ENCODE results near the gene SMTNL1. TPM values are rescaled to one million over a fixed set of nuclear protein-coding genes. Genes with fewer than 3 reads are reported as not detected.

The SMTNL1 gene
- total and polyA plus RNA-seq, 8 donors, result not detected

DNA sequence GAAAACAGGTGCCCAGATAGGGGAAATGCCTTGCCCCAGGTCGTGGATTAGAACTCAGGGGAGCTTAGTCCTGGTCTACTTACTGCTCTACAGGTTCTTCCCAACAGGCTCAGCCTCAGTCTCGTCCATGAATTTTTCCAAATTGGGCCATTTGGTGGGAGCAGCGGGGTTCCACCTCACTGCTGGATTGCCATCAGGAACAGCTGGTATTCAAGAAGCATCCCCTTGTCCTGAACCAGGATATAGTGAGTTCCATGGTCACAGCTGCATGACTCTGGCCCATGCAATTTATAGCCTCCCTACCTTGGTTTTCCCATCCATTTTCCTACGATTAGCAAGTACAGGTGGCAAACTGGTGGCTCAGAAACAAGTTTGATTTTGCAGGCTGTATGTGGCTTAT lies 36.7 kb downstream of the SMTNL1 start:
- H3K27ac ChIP-seq, result no peak overlapping the region
- WGBS, 2 donors, result 53 to 69% methylated on average over 4 of the region's 4 CpGs
- FAIRE-seq (no peak), DNase-seq (no peak), ATAC-seq (no peak)
- H3K4me1 ChIP-seq, result no peaks in the 10 kb centered on the region
- TF ChIP-seq, protein P1, sequence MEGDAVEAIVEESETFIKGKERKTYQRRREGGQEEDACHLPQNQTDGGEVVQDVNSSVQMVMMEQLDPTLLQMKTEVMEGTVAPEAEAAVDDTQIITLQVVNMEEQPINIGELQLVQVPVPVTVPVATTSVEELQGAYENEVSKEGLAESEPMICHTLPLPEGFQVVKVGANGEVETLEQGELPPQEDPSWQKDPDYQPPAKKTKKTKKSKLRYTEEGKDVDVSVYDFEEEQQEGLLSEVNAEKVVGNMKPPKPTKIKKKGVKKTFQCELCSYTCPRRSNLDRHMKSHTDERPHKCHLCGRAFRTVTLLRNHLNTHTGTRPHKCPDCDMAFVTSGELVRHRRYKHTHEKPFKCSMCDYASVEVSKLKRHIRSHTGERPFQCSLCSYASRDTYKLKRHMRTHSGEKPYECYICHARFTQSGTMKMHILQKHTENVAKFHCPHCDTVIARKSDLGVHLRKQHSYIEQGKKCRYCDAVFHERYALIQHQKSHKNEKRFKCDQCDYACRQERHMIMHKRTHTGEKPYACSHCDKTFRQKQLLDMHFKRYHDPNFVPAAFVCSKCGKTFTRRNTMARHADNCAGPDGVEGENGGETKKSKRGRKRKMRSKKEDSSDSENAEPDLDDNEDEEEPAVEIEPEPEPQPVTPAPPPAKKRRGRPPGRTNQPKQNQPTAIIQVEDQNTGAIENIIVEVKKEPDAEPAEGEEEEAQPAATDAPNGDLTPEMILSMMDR (IDR thresholded peaks at IDR 0.05), result no peak
- no peaks in the 10 kb centered on the region for H3K27me3 ChIP-seq
- no peak overlapping the region for H3K4me3 ChIP-seq
- no peaks in the 10 kb centered on the region for H3K36me3 ChIP-seq
- H3K9me3 ChIP-seq, result no peaks in the 10 kb centered on the region
- intact Hi-C loops (cut with DNase I), result loop anchor here in 1 of 3 donors (10.0 kb wide), 1 partner anchor 71 kb away; the partner anchor contains the start of gene YPEL4

DNA sequence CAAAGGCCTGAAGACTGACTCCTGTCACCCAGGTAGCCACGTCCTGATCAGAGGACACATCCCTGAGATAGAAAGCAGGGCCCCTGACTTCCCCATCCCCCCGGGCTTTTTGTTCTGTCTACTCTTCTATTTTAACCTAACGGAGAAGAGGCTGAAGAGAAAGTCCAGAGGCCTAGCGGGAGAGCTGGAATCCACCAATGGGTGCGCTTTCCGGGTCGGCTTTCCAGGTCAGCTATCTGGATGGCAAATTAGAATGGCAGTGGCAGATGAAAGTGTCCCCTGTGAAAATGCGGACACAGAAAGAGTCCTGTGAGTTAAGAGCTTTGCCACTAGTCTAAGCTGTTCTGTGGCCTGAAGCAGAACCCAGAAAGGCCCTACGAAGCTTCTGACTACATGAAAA lies 46.9 kb downstream of the SMTNL1 start:
- ATAC-seq (no peak), DNase-seq (no peak), FAIRE-seq (no peak)
- intact Hi-C loops (cut with DNase I), result no loop called here
- TF ChIP-seq, protein P1 (IDR thresholded peaks at IDR 0.05), result no peak
- Histone ChIP-seq H3K9me3 (no peaks in the 10 kb centered on the region), H3K27ac (no peak overlapping the region), H3K36me3 (no peaks in the 10 kb centered on the region), H3K4me3 (no peak overlapping the region), H3K27me3 (no peaks in the 10 kb centered on the region), H3K4me1 (no peaks in the 10 kb centered on the region)
- WGBS, 2 donors, result 87% methylated on average over 9 of the region's 9 CpGs

DNA sequence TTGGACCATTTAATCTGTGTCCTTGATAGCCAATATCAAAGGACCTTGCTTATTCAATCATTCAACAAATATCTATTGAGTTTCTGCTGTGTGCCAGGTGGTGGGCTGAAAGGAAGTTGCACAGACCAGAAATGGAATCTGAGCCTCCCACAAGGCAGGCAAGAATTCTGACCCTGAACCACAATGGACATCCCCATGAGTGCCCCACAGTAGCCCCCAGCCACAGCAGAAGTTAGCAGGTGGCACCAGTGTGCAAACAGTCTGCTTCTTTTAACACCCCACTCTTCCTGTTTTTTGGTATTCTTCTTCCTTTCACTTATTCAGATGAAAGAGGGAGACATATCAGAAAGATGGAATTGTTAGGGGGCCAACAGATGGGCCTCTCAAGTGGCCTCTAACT lies 47.9 kb downstream of the SMTNL1 start:
- Histone ChIP-seq H3K4me3 (no peak overlapping the region), H3K4me1 (no peaks in the 10 kb centered on the region), H3K9me3 (no peaks in the 10 kb centered on the region), H3K27ac (no peak overlapping the region), H3K27me3 (no peaks in the 10 kb centered on the region), H3K36me3 (no peaks in the 10 kb centered on the region)
- ATAC-seq (no peak), FAIRE-seq (no peak), DNase-seq (no peak)
- intact Hi-C loops (cut with DNase I), result no loop called here
- TF ChIP-seq, protein P1 (IDR thresholded peaks at IDR 0.05), result no peak

DNA sequence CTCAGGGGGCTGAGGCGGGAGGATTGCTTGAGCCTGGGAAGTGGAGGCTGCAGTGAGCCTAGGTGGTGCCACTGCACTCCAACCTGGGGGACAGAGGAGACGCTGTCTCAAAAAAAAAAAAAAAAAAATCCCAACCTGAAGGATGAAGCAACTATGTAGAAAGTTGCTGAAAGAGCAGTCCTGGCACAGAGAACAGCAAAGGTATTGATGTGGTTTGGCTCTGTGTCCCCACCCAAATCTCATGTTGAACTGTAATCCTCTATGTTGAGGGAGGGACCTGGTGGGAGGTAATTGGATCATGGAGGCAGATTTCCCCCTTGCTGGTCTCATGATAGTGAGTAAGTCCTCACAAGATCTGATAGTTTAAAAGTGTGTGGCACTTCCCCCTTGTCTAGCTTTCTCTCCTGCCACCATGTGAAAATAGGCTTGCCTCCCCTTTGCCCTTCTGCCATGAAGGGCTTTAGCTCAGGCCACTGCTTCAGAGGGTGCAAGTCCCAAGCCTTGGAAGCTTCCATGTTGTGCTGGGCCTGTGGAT lies 49.4 kb downstream of the SMTNL1 start:
- Histone ChIP-seq H3K36me3 (no peaks in the 10 kb centered on the region), H3K4me1 (no peaks in the 10 kb centered on the region), H3K9me3 (no peaks in the 10 kb centered on the region), H3K4me3 (no peak overlapping the region), H3K27me3 (no peaks in the 10 kb centered on the region), H3K27ac (no peak overlapping the region)
- intact Hi-C loops (cut with DNase I), result no loop called here
- DNase-seq (no peak), ATAC-seq (no peak), FAIRE-seq (no peak)
- WGBS, 2 donors, result 34 to 35% methylated on average over 2 of the region's 2 CpGs
- TF ChIP-seq, protein P1 (IDR thresholded peaks at IDR 0.05), result no peak

DNA sequence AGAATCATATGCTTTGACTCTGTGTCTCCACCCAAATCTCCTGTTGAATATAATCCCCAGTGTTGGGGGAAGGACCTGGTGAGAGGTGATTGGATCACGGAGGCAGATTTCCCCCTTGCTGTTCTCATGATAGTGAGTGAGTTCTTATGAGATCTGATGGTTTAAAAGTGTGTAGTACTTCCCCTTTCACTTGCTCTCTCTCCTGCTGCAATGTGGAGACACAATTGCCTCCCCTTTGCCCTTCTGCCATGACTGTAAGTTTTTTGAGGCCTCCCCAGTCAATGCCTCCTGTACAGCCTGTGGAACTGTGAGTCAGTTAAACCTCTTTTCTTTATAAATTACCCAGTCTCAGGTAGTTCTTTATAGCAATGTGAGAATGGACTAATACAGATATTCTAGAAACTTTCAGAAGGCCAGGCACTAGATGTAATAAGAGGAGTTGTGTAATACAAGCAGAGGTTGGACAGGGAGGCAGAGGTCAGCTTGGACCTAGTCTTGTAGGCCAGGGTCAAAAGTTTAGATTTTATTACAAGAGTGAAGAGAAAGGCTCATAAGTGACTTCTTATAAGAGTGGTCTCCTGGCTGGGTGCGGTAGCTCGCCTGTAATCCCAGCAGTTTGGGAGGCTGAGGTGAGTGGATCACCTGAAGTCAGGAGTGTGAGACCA lies 50.8 kb downstream of the SMTNL1 start:
- 89 to 92% methylated on average over 3 of the region's 3 CpGs for WGBS, 2 donors
- intact Hi-C loops (cut with DNase I), result no loop called here
- Histone ChIP-seq H3K27me3 (no peaks in the 10 kb centered on the region), H3K4me3 (no peak overlapping the region), H3K27ac (no peak overlapping the region), H3K9me3 (no peaks in the 10 kb centered on the region), H3K36me3 (no peaks in the 10 kb centered on the region), H3K4me1 (no peaks in the 10 kb centered on the region)
- TF ChIP-seq, protein P1 (IDR thresholded peaks at IDR 0.05), result no peak
- DNase-seq (no peak), FAIRE-seq (no peak), ATAC-seq (no peak)
